Fibroblast of the conjunctiva (primary cell): Measurements from ENCODE around the gene TSPAN14.

Source experiments
- DNase-seq: peaks from one replicate; pipeline ENCODE4 v3.0.0-alpha.2; 2010; ENCODE audit warnings: low read depth

TSPAN14 gene

GRCh38 chr10:80421707-80422536 is 32.2 kb upstream of the TSPAN14 start:
- DNase-seq, result no peak

GRCh38 chr10:80425901-80426300 is 28.2 kb upstream of the TSPAN14 start:
- DNase-seq, result no peak

GRCh38 chr10:80427541-80427940 is 26.6 kb upstream of the TSPAN14 start:
- no peak for DNase-seq

GRCh38 chr10:80429521-80429973 is 24.6 kb upstream of the TSPAN14 start:
- DNase-seq, result peak; percentile 44

- no peak for DNase-seq
These were observed 21.0 kb upstream of the TSPAN14 start for GRCh38 chr10:80433134-80433533.

- DNase-seq, result no peak
These were observed 17.5 kb upstream of the TSPAN14 start for GRCh38 chr10:80436446-80437098.

GRCh38 chr10:80437227-80437626 is 16.9 kb upstream of the TSPAN14 start:
- no peak for DNase-seq

GRCh38 chr10:80441831-80442230 is 12.3 kb upstream of the TSPAN14 start:
- DNase-seq, result no peak

- no peak for DNase-seq
These were observed 11.2 kb upstream of the TSPAN14 start for GRCh38 chr10:80442879-80443278.

GRCh38 chr10:80443531-80443974 is 10.6 kb upstream of the TSPAN14 start:
- DNase-seq, result no peak

- DNase-seq, result no peak
These were observed 10.0 kb upstream of the TSPAN14 start for GRCh38 chr10:80444124-80444523.

- DNase-seq, result peak; percentile 69
These were observed 9.3 kb upstream of the TSPAN14 start for GRCh38 chr10:80444646-80445319.

- DNase-seq, result no peak
These were observed 6.5 kb upstream of the TSPAN14 start for GRCh38 chr10:80447436-80448190.

GRCh38 chr10:80448209-80448942 is 5.7 kb upstream of the TSPAN14 start:
- DNase-seq, result no peak

- no peak for DNase-seq
These were observed 4.6 kb upstream of the TSPAN14 start for GRCh38 chr10:80449520-80449919.

- no peak for DNase-seq
These were observed 3.0 kb upstream of the TSPAN14 start for GRCh38 chr10:80451132-80451531.

GRCh38 chr10:80452069-80452468 is 2.0 kb upstream of the TSPAN14 start:
- no peak for DNase-seq

GRCh38 chr10:80452640-80453039 is 1.5 kb upstream of the TSPAN14 start:
- no peak for DNase-seq

- no peak for DNase-seq
These were observed 861 bp upstream of the TSPAN14 start for GRCh38 chr10:80453056-80453841.
